Activated T-cell treated with anti-CD3 and anti-CD28 coated beads, Interleukin-2, amount 50 U/mL, for 72 hours (primary cell): ENCODE results near the gene FOXN3. TPM values are rescaled to one million over a fixed set of nuclear protein-coding genes. Genes with fewer than 3 reads are reported as not detected.
"Not testable (repeated sequence)": the region's sequence is repeated elsewhere in the genome, so short reads cannot be mapped to it uniquely, and the experiment has no call there.

Experiments
- ATAC-seq, 2 donors: fragments of 150-1000 bp; cut with Tn5 transposase; replicated peaks in 1 of 2; 2 replicates each; pipeline ENCODE4 v1.10.0; 2021; ENCODE audit warnings: moderate library complexity in 2 of 2, mild to moderate bottlenecking in 1 of 2
- DNase-seq, 2 donors: peaks; one replicate each; pipeline ENCODE4 v3.0.0; 2021 to 2022; ENCODE audit warnings: mixed read lengths in 1 of 2
- H3K27ac Mint-ChIP-seq: one replicate; pipeline ENCODE4 v1.8.0; 2022; ENCODE audit warnings: mild to moderate bottlenecking, moderate library complexity, mixed read lengths
- H3K27me3 Mint-ChIP-seq: one replicate; pipeline ENCODE4 v1.8.0; 2022; ENCODE audit warnings: low read depth, mixed read lengths
- H3K36me3 Mint-ChIP-seq, 2 donors: one replicate each; pipeline ENCODE4 v1.8.0; 2022; ENCODE audit warnings: mixed read lengths in 2 of 2, mild to moderate bottlenecking in 1 of 2; ENCODE audit not compliant: insufficient read depth in 2 of 2
- H3K4me1 Mint-ChIP-seq: one replicate; pipeline ENCODE4 v1.8.0; 2022; ENCODE audit warnings: low read depth, mixed read lengths
- H3K4me3 Mint-ChIP-seq, 2 donors: one replicate each; pipeline ENCODE4 v1.8.0; 2022; ENCODE audit warnings: mild to moderate bottlenecking in 2 of 2, mixed read lengths in 2 of 2, moderate library complexity in 2 of 2
- H3K9me3 Mint-ChIP-seq, 2 donors: one replicate each; pipeline ENCODE4 v1.8.0; 2022; ENCODE audit warnings: mixed read lengths in 2 of 2
- total RNA-seq, 2 donors: library from RNA; stranded (reverse); gene quantifications; one replicate each; pipeline ENCODE4 v1.2.3, GENCODE V29; 2022

Gene FOXN3
- total RNA-seq, 2 donors from 2014 or later: 154 to 157 TPM

GRCh38 chr14:89164168-89165073 lies 252.6 kb downstream of the FOXN3 start:
- no peak overlapping the region for H3K4me3 Mint-ChIP-seq
- no peak overlapping the region for H3K27ac Mint-ChIP-seq
- no peaks in the 10 kb centered on the region for H3K27me3 Mint-ChIP-seq
- DNase-seq (no peak), ATAC-seq (no peak)
- peaks cover 0 to 4% of the 10 kb centered on the region in 2 donors for H3K9me3 Mint-ChIP-seq
- H3K4me1 Mint-ChIP-seq: peaks cover 22% of the 10 kb centered on the region
- peaks cover 2 to 27% of the 10 kb centered on the region in 2 donors for H3K36me3 Mint-ChIP-seq

- Mint-ChIP-seq H3K36me3 (peaks cover 0 to 21% of the 10 kb centered on the region in 2 donors), H3K4me1 (peaks cover 22% of the 10 kb centered on the region), H3K27ac (no peak overlapping the region), H3K9me3 (no peaks in the 10 kb centered on the region), H3K27me3 (no peaks in the 10 kb centered on the region), H3K4me3 (no peak overlapping the region)
- DNase-seq (no peak), ATAC-seq (no peak)
Observed at GRCh38 chr14:89163031-89163636, 253.9 kb downstream of the FOXN3 start.

- DNase-seq (no peak), ATAC-seq (no peak)
- Mint-ChIP-seq H3K27ac (no peak overlapping the region), H3K4me1 (peaks cover 18% of the 10 kb centered on the region), H3K27me3 (no peaks in the 10 kb centered on the region), H3K9me3 (no peaks in the 10 kb centered on the region), H3K36me3 (peaks cover 0 to 17% of the 10 kb centered on the region in 2 donors), H3K4me3 (no peak overlapping the region)
Observed at GRCh38 chr14:89162586-89162985, 254.4 kb downstream of the FOXN3 start.

GRCh38 chr14:89160437-89160836 lies 256.6 kb downstream of the FOXN3 start:
- Mint-ChIP-seq H3K27me3 (no peaks in the 10 kb centered on the region), H3K9me3 (no peaks in the 10 kb centered on the region), H3K4me3 (no peak overlapping the region), H3K4me1 (peaks cover 7% of the 10 kb centered on the region), H3K27ac (no peak overlapping the region), H3K36me3 (peaks cover 0 to 10% of the 10 kb centered on the region in 2 donors)
- ATAC-seq (no peak), DNase-seq (no peak)

GRCh38 chr14:89158701-89159100 lies 258.3 kb downstream of the FOXN3 start:
- no peaks in the 10 kb centered on the region for H3K4me1 Mint-ChIP-seq
- no peaks in the 10 kb centered on the region for H3K27me3 Mint-ChIP-seq
- H3K27ac Mint-ChIP-seq: no peak overlapping the region
- no peaks in the 10 kb centered on the region for H3K9me3 Mint-ChIP-seq
- H3K36me3 Mint-ChIP-seq: peaks cover 0 to 13% of the 10 kb centered on the region in 2 donors
- DNase-seq (no peak), ATAC-seq (no peak)
- no peak overlapping the region for H3K4me3 Mint-ChIP-seq

- DNase-seq, H3K27ac Mint-ChIP-seq, ATAC-seq, H3K9me3 Mint-ChIP-seq, H3K27me3 Mint-ChIP-seq, H3K4me3 Mint-ChIP-seq, H3K4me1 Mint-ChIP-seq: not testable (repeated sequence)
- peaks cover 0 to 13% of the 10 kb centered on the region in 2 donors for H3K36me3 Mint-ChIP-seq
Observed at GRCh38 chr14:89158104-89158503, 258.9 kb downstream of the FOXN3 start.

- Mint-ChIP-seq H3K36me3 (peaks cover 2 to 7% of the 10 kb centered on the region in 2 donors), H3K27me3 (no peaks in the 10 kb centered on the region)
Observed at GRCh38 chr14:89155491-89155890, 261.5 kb downstream of the FOXN3 start.

GRCh38 chr14:89151693-89152092 lies 265.3 kb downstream of the FOXN3 start:
- not testable (repeated sequence) for H3K9me3 Mint-ChIP-seq, H3K27ac Mint-ChIP-seq, ATAC-seq, H3K4me3 Mint-ChIP-seq, H3K27me3 Mint-ChIP-seq, H3K36me3 Mint-ChIP-seq, DNase-seq, H3K4me1 Mint-ChIP-seq

More at GRCh38 chr14:89155491-89155890, 261.5 kb downstream of the FOXN3 start:
- DNase-seq: no peak
- Mint-ChIP-seq H3K27ac (no peak overlapping the region), H3K4me3 (no peak overlapping the region), H3K4me1 (no peaks in the 10 kb centered on the region), H3K9me3 (peaks cover 3 to 5% of the 10 kb centered on the region in 2 donors)
- ATAC-seq: no peak

- DNase-seq (no peak), ATAC-seq (no peak)
- Mint-ChIP-seq H3K27ac (no peak overlapping the region), H3K9me3 (no peaks in the 10 kb centered on the region), H3K36me3 (no peaks in the 10 kb centered on the region), H3K27me3 (peaks cover 13% of the 10 kb centered on the region), H3K4me1 (no peaks in the 10 kb centered on the region), H3K4me3 (no peak overlapping the region)
Observed at GRCh38 chr14:89146274-89146673, 270.8 kb downstream of the FOXN3 start.

- no peak overlapping the region for H3K4me3 Mint-ChIP-seq
- H3K36me3 Mint-ChIP-seq: no peaks in the 10 kb centered on the region
- peaks cover 19% of the 10 kb centered on the region for H3K27me3 Mint-ChIP-seq
- DNase-seq (no peak), ATAC-seq (no peak)
- H3K27ac Mint-ChIP-seq: no peak overlapping the region
- H3K9me3 Mint-ChIP-seq: no peaks in the 10 kb centered on the region
- H3K4me1 Mint-ChIP-seq: no peaks in the 10 kb centered on the region
Observed at GRCh38 chr14:89144642-89145041, 272.4 kb downstream of the FOXN3 start.

GRCh38 chr14:89144066-89144465 lies 273.0 kb downstream of the FOXN3 start:
- Mint-ChIP-seq H3K9me3 (no peaks in the 10 kb centered on the region), H3K4me1 (no peaks in the 10 kb centered on the region), H3K36me3 (no peaks in the 10 kb centered on the region), H3K4me3 (no peak overlapping the region), H3K27ac (no peak overlapping the region), H3K27me3 (peaks cover 19% of the 10 kb centered on the region)
- ATAC-seq (no peak), DNase-seq (no peak)

- DNase-seq: no peak
- H3K4me1 Mint-ChIP-seq: no peaks in the 10 kb centered on the region
Observed at GRCh38 chr14:89143595-89143994, 273.4 kb downstream of the FOXN3 start.

GRCh38 chr14:89142366-89142765 lies 274.7 kb downstream of the FOXN3 start:
- Mint-ChIP-seq H3K4me1 (no peaks in the 10 kb centered on the region), H3K36me3 (peaks cover 0 to under 1% of the 10 kb centered on the region in 2 donors), H3K9me3 (peaks cover 0 to under 1% of the 10 kb centered on the region in 2 donors), H3K4me3 (no peak overlapping the region), H3K27me3 (peaks cover 19% of the 10 kb centered on the region), H3K27ac (no peak overlapping the region)
- no peak for ATAC-seq
- no peak for DNase-seq

More at GRCh38 chr14:89143595-89143994, 273.4 kb downstream of the FOXN3 start:
- Mint-ChIP-seq H3K36me3 (no peaks in the 10 kb centered on the region), H3K9me3 (no peaks in the 10 kb centered on the region), H3K27ac (no peak overlapping the region), H3K27me3 (peaks cover 19% of the 10 kb centered on the region), H3K4me3 (no peak overlapping the region)
- no peak for ATAC-seq
